Parathyroid adenoma (tissue), 2 donors: ENCODE data around the gene ATP2B2.
A peak's percentile ranks its signal among the peaks of the same experiment; 100 is the strongest.

Experiments
- H2AFZ ChIP-seq: fragments of 300-600 bp; sonication (generic); one replicate; pipeline ENCODE4 v1.7.0; 2017; ENCODE audit warnings: antibody characterized with exemption, mild to moderate bottlenecking
- H3K27ac ChIP-seq: fragments of 300-600 bp; sonication (generic); one replicate; pipeline ENCODE4 v1.7.0; 2017
- H3K27me3 ChIP-seq: fragments of 300-600 bp; sonication (generic); one replicate; pipeline ENCODE4 v1.7.0; 2017; ENCODE audit warnings: low read length; ENCODE audit not compliant: control insufficient read depth, insufficient read depth
- H3K36me3 ChIP-seq: fragments of 300-600 bp; sonication (generic); one replicate; pipeline ENCODE4 v1.7.0; 2017; ENCODE audit warnings: low read length; ENCODE audit not compliant: control insufficient read depth, insufficient read depth
- H3K4me1 ChIP-seq: fragments of 300-600 bp; sonication (generic); one replicate; pipeline ENCODE4 v1.7.0; 2017; ENCODE audit warnings: control low read depth
- H3K4me2 ChIP-seq: fragments of 300-600 bp; sonication (generic); one replicate; pipeline ENCODE4 v1.7.0; 2017; ENCODE audit warnings: low read length
- H3K4me3 ChIP-seq: fragments of 300-600 bp; sonication (generic); one replicate; pipeline ENCODE4 v1.7.0; 2017; ENCODE audit warnings: low read depth, low read length
- H3K79me2 ChIP-seq: fragments of 300-600 bp; sonication (generic); one replicate; pipeline ENCODE4 v1.7.0; 2017; ENCODE audit warnings: control low read depth
- H3K9ac ChIP-seq: fragments of 300-600 bp; sonication (generic); one replicate; pipeline ENCODE4 v1.7.0; 2017; ENCODE audit warnings: mild to moderate bottlenecking
- H3K9me3 ChIP-seq: fragments of 300-600 bp; sonication (generic); one replicate; pipeline ENCODE4 v1.7.0; 2017; ENCODE audit warnings: low read length; ENCODE audit not compliant: control insufficient read depth
- TF ChIP-seq, protein P1 (sequence below): fragments of 300-600 bp; sonication (generic); IDR thresholded peaks from one replicate; pipeline ENCODE4 v1.7.0; 2017; ENCODE audit warnings: antibody characterized with exemption, mild to moderate bottlenecking
- donor health status: primary hyperparathyroidism.

The ATP2B2 gene

DNA sequence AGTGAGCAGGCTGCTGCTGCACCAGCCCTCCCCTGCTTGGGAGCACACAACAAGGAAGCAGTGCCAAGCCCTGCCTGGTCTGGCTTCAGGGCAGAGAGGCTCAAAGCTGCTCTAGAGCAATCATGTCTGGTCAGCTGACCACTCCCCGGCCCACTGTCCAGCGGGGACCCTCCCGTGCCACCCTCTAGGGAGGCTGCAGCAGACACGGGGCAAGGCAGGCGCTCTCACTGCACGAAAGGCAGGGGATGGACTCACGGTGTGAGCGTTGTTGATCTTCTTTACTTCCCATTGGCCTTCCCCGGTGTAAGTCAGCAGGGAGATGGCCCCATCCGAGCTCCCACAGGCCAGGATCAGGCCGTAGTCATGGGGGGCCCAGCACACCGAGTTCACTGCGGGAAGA, 193.7 kb downstream of the ATP2B2 start:
- no peak overlapping the region for H3K27ac ChIP-seq
- H3K36me3 ChIP-seq, result no peaks in the 10 kb centered on the region
- H3K9ac ChIP-seq, result no peak overlapping the region
- TF ChIP-seq, protein P1, sequence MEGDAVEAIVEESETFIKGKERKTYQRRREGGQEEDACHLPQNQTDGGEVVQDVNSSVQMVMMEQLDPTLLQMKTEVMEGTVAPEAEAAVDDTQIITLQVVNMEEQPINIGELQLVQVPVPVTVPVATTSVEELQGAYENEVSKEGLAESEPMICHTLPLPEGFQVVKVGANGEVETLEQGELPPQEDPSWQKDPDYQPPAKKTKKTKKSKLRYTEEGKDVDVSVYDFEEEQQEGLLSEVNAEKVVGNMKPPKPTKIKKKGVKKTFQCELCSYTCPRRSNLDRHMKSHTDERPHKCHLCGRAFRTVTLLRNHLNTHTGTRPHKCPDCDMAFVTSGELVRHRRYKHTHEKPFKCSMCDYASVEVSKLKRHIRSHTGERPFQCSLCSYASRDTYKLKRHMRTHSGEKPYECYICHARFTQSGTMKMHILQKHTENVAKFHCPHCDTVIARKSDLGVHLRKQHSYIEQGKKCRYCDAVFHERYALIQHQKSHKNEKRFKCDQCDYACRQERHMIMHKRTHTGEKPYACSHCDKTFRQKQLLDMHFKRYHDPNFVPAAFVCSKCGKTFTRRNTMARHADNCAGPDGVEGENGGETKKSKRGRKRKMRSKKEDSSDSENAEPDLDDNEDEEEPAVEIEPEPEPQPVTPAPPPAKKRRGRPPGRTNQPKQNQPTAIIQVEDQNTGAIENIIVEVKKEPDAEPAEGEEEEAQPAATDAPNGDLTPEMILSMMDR, result no peak
- H3K4me2 ChIP-seq, result no peak overlapping the region
- peaks cover 9% of the 10 kb centered on the region for H3K79me2 ChIP-seq
- peaks cover 2% of the 10 kb centered on the region for H3K4me1 ChIP-seq
- H3K4me3 ChIP-seq, result no peak overlapping the region
- no peaks in the 10 kb centered on the region for H3K27me3 ChIP-seq
- no peak overlapping the region for H2AFZ ChIP-seq
- H3K9me3 ChIP-seq, result no peaks in the 10 kb centered on the region

DNA sequence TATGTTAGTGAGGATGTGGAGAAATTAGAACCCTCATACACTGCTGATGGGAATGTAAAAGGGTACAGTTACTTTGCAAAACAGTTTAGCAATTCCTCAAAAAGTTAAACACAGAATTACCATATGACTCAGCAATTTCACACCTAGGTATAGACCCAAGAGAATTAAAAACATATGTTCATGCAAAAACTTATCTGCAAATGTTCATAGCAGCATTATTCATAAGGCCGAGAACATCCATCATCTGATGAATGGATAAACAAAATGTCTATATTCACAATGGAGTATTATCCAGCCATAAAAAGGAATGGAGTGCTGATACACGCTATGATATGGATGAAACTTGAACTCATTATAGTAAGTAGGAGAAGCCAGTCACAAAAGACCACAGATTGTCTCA, 194.8 kb downstream of the ATP2B2 start:
- Histone ChIP-seq H3K79me2 (peaks cover 5% of the 10 kb centered on the region), H3K9ac (no peak overlapping the region), H3K4me2 (no peak overlapping the region), H3K27me3 (no peaks in the 10 kb centered on the region), H3K9me3 (no peaks in the 10 kb centered on the region), H3K4me1 (peaks cover 2% of the 10 kb centered on the region), H2AFZ (no peak overlapping the region), H3K36me3 (no peaks in the 10 kb centered on the region), H3K4me3 (no peak overlapping the region), H3K27ac (no peak overlapping the region)
- TF ChIP-seq, protein P1, result no peak

DNA sequence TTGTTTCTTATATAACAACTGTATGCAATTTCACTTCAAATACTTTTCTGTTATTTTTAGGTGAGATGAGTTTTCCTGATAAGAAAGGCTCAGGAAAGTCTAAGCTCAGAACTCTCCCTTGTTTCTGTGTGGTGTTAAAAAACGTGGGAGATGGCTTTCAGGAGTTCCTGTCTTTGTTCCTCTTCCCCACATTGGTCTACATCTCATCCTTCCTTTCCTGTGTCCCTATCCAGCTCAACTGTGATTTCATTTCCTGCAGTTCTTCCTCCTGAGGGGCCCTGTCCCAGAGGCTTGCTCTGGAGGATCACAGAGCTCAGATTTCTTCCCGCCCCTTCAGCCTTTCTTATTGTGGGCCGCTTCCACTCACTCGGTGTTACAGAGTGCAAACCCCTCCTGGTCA, 195.7 kb downstream of the ATP2B2 start:
- Histone ChIP-seq H3K4me1 (peaks cover 2% of the 10 kb centered on the region), H3K36me3 (no peaks in the 10 kb centered on the region), H3K27ac (peak overlapping the region; percentile 0)

DNA sequence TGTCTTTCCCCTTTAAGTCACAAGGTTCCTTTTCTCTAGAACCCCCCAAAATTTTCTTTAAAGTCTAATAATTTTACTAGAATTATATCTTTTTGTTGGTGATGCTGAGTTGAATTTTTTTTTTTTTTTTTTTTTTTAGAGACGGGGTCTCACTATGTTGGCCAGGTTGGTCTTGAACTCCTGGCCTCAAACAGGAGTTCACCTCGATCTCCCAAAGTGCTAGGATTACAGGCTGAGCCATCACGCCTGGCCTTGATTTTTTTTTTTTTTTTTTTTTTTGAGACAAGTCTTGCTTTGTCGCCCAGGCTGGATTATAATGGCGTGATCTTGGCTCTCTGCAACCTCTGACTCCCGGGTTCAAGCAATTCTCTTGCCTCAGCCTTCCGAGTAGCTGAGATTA, 196.7 kb downstream of the ATP2B2 start:
- no peak overlapping the region for H3K27ac ChIP-seq
- no peak overlapping the region for H3K4me2 ChIP-seq
- H3K9me3 ChIP-seq, result no peaks in the 10 kb centered on the region
- no peaks in the 10 kb centered on the region for H3K36me3 ChIP-seq
- no peaks in the 10 kb centered on the region for H3K27me3 ChIP-seq
- no peak overlapping the region for H2AFZ ChIP-seq
- H3K79me2 ChIP-seq, result peaks cover 5% of the 10 kb centered on the region
- no peak overlapping the region for H3K9ac ChIP-seq
- TF ChIP-seq, protein P1, result no peak
- peaks cover 2% of the 10 kb centered on the region for H3K4me1 ChIP-seq
- H3K4me3 ChIP-seq, result no peak overlapping the region

More for the DNA sequence above, 195.7 kb downstream of the ATP2B2 start:
- H3K9me3 ChIP-seq, result no peaks in the 10 kb centered on the region
- TF ChIP-seq, protein P1, result no peak
- H3K4me3 ChIP-seq, result no peak overlapping the region
- no peak overlapping the region for H3K9ac ChIP-seq
- H3K27me3 ChIP-seq, result no peaks in the 10 kb centered on the region
- H3K4me2 ChIP-seq, result no peak overlapping the region
- no peak overlapping the region for H2AFZ ChIP-seq
- H3K79me2 ChIP-seq, result peaks cover 5% of the 10 kb centered on the region

DNA sequence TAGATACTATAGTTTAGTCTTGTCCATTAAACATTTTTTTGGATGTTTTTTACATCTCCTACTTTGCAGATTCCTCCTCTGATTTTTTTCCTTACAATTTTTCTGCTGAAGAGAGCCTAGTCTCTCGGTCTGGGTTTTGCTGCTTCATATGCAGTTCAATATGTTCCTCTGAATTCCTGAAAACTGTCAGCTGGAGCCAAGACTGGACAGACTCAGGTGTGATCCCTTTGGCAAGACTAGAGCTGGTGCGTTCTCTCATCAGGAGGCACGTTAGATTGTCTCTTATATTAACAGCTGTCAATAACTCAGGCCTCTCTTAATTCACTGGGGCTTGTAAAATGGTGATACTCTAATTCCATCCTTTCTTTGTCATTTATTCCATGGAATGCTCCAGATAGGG, 199.2 kb downstream of the ATP2B2 start:
- Histone ChIP-seq H3K4me3 (no peak overlapping the region), H3K4me2 (no peak overlapping the region), H3K9me3 (no peaks in the 10 kb centered on the region), H2AFZ (no peak overlapping the region), H3K79me2 (peaks cover 5% of the 10 kb centered on the region), H3K4me1 (peaks cover 2% of the 10 kb centered on the region), H3K27me3 (no peaks in the 10 kb centered on the region), H3K27ac (no peak overlapping the region), H3K9ac (no peak overlapping the region), H3K36me3 (no peaks in the 10 kb centered on the region)
- TF ChIP-seq, protein P1, result no peak
